NCI-H2107 treated with DMSO at 0.1 percent for 48 hours (cell line): ENCODE results near the gene ANO6.

Experiments used
- DNase-seq: peaks from one replicate; lab custom pipeline; 2025; ENCODE audit not compliant: unreplicated experiment; lab: John Stamatoyannopoulos, UW

The ANO6 gene

GRCh38 chr12:45279931-45280830, 64.3 kb downstream of the ANO6 start:
- no peak for DNase-seq

GRCh38 chr12:45281994-45282393, 66.1 kb downstream of the ANO6 start:
- no peak for DNase-seq

DNA sequence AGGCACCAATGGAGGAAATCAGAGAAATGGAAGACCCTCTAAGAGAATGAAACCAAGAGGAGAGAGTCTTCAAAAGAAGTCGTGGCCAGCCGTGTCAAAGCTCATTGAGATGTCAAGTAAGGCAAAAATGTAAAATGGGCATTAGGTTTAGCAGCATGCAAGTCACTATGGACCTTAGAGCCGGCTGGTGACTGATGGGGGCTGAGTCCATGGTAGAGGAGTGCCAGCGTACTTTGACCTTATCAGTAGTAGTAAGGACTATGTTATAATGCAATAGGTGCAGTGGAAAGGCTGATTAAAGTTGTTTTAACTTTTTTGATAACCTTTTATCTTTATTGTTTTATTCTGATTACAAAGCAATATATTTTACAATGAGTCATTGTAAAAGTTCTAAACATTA, 66.5 kb downstream of the ANO6 start:
- DNase-seq, result no peak

DNA sequence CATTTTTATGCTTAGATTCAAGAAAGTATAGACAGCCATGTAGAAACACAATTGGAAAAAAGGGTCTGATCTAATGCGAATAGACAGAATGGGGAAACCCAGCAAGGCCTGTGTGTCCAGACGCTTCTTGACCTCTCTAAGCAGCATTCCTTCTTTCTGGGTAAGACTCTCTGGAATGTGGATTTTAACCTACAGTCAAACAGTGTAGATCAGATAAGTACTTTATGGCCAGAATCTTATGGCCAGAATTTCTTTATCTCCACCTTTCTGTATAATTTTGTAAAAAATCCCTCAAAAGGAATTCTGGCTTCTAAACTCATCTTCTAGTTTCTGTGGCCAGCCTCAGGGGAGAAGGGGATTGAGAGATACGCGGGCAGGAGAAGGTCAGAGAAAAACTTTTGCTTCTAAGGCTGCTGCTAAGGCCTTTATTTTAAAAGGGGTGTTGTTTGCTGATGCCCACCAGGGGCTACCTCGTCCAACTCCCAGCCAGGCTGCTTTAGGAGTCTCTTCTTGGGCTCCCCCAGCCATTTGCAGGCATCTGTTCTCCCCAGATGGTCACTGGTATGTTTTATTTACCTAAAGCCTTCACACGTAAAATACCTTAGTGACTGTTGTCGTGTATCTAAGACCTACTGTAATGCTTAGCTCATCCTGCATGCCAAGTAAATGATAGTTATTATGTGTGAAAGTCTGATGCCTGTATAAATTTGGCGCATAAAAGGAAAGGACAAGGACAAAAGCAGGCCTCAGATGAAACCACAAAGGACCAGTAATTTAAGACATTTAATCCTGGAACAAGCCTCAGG, 68.4 kb downstream of the ANO6 start:
- DNase-seq, result no peak

GRCh38 chr12:45285717-45286116, 69.8 kb downstream of the ANO6 start:
- no peak for DNase-seq

DNA sequence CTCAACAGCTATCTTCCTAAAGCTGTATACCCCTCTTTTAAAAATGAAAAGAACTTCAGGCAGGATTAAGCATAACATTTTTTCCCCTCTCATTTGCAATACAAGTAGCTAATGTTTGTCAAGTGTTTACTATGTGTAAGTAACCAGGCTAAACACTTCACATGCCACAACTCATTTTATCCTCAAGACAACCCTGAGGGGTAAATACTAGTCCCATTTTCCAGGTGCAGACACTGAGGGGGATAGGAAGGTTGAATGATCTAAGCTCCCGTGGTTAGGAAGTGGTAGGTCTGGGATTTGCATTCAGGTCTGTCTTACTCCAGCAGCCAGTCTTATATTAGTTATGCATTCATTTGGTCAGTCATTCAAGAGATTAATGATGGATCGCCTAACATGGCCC, 70.7 kb downstream of the ANO6 start:
- DNase-seq, result no peak

GRCh38 chr12:45289245-45290215, 73.6 kb downstream of the ANO6 start:
- no peak for DNase-seq

GRCh38 chr12:45290216-45290605, 74.3 kb downstream of the ANO6 start:
- no peak for DNase-seq

- no peak for DNase-seq
Measured at GRCh38 chr12:45291518-45291917, 75.6 kb downstream of the ANO6 start.

DNA sequence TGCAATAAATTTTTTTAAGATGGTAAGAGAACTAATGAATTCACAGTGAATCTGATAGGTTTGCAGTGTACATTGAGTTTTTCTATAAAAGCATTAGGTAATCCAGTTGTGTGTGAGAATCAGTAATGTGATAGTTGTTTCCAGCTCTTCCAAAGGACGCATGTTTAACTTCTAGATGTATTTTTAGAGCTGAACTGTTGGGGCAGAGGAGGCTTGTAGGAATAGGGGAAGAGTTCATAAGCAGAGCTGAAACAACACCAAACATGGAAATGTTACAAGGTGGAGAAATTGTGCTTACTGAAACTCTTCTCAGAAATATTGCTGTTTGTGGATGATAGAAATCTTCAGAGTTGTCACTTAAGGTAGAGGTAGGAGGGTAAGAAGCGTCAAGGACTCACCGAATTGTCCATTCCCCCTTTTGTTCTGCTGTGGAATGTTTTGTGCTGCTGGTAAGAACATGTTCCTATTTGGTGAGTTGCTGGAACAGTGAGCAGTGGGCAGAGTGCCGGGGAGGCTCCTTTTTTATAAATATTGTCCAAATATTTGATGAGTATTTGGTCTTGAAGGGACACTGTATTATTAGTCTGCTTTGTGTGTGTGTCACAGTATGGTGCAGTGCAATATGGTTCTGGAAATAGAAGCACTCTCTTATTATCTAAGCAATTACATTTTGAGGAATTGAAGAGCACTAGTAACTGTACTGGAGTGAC, 76.7 kb downstream of the ANO6 start:
- no peak for DNase-seq

- DNase-seq, result no peak
Measured at GRCh38 chr12:45294906-45295305, 79.0 kb downstream of the ANO6 start.

- no peak for DNase-seq
Measured at GRCh38 chr12:45296046-45296586, 80.2 kb downstream of the ANO6 start.

GRCh38 chr12:45298047-45298446, 82.2 kb downstream of the ANO6 start:
- DNase-seq, result no peak

DNA sequence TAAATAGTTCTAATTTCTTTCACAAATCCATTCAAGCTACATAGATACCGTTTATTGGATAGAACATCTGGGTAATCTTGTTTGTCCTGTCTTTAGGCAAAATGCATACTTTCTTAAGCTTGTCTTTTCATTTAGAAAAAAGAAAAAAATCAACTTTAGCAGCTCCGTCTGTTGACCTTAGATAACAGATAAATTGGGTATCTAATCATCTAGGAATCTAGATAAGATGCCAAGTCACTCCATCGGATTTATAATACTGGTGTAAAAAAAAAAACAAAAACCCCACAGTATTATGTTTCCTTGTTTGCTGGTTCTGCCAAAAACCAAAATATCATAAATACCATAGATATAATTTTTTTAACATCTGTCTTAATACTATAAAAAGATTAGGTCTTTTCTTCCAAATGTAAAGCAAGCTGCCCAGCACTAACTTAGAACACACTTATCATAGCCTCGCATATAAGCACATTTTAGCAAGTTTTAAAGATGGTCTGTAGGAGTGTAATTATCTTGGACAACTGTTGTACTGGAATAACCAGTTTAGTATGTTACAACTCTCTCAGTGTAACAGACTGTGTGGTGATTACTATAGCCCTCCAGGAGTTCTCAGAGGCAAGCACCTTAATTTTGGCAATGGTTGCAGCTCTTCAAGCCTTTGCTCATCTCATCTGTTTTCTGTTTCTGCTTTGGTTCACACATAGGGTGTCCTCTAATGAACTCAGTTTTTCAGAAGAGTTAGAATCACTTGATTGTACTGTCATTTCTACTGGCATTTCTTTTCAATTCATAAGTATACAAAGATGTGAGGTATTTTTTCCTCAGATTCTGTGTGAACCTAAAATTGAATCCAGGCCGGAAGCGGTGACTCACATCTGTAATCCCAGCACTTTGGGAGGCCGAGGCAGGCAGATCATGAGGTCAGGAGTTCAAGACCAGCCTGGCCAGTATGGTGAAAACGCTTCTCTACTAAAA, 83.1 kb downstream of the ANO6 start:
- DNase-seq, result no peak

DNA sequence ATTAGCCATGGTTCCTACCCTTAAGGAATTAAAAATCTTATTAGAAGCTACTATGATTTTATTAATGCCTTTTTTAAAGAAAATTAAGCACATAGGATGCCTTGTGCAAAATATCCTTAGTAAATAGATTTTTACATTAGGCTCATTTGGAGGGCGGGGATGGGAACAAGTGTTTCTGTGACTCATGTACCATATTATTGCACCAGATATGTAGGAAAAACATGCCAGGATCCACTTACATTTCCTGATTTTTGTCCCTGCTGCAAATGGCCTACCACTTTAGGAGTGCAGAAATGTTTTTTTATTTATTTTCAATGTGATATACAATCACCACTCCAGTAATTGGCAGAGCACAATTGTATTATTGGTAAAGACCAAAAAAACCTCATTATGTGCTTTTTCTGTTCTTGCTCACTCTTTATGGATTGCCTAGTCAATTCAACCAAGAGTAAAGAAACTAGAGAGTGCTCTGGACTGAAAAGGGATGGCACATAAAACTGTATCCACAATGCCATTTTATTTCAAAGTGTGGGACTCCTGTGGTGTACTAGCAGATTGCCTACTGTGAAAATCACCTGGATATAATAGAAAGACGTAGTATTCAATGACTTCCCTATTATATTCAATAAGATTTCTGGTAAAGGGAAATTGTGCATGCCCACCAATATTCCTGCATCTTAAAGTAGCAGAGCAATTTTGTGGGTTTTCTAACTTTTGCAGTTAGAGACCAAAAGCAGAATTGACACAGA, 86.9 kb downstream of the ANO6 start:
- peak; percentile 79 for DNase-seq

DNA sequence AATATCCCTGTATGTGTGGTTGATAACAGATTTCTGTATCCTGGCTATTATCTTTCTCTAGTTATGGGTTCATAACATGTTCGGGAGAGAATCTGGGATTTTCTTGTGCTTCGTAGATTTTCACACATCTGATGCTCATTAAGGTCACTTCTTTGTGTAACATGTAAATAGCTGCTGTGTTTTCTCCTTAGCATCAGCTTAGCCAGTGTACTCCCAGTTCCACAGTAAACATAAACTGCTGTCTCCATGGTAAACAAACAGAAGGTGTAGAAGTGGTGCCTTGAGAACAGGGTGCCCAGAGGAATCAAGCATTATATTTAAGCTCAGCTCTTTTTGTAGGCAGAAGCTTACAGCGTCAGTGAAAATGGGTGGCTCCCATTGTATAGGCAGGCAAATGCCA, 88.0 kb downstream of the ANO6 start:
- DNase-seq, result no peak

DNA sequence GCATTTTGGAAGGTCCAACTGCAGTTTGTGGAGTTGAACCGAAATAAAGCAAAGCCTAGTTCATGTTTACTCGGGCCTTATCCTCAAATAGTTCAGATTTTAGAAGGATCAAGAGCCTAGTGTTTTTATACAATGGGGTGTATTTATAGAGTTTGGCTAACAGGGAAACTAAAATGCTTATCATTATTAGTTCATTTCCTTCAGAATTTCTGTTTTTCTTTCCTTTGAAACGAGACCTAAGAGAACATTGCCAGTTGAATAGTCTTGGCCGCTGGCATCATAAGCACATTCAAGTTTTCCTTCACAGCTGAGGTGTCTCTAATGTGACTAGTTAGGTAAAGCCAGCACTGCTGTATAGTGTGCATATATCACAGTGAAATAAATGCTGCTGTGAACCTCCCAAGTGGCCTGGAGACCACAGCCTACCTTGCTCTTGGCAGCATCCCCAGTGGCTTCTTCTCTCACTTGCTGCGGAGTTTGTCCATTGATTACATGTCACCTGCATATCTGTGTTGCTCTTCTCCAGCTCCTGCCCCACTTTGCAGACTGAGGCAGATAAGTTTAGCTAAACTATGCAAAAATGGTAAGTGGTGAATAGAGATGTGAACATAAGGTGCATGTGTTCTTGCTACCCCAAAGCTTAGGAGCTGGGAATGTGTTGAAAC, 88.8 kb downstream of the ANO6 start:
- DNase-seq, result no peak

DNA sequence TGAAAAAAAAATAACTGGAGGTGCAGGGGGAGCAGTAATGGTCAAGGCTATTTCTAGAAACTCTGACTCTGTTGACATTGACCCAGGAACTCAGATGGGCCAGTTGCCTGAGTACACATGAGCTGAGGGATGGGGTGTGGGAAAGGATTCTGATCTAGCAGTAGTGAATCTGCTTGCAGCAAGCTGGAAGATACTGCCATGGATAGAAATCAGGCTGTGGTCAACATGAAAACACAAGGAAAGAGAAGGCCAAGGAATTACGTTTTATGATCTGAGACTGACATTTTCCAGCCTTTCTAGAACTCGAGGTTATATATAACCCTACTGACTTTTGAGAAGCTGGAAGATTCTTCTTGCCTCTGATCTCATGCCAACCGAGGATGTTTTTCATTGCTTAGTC, 90.0 kb downstream of the ANO6 start:
- DNase-seq, result no peak
